ENCODE data around the gene JOSD1.

The JOSD1 gene

DNA sequence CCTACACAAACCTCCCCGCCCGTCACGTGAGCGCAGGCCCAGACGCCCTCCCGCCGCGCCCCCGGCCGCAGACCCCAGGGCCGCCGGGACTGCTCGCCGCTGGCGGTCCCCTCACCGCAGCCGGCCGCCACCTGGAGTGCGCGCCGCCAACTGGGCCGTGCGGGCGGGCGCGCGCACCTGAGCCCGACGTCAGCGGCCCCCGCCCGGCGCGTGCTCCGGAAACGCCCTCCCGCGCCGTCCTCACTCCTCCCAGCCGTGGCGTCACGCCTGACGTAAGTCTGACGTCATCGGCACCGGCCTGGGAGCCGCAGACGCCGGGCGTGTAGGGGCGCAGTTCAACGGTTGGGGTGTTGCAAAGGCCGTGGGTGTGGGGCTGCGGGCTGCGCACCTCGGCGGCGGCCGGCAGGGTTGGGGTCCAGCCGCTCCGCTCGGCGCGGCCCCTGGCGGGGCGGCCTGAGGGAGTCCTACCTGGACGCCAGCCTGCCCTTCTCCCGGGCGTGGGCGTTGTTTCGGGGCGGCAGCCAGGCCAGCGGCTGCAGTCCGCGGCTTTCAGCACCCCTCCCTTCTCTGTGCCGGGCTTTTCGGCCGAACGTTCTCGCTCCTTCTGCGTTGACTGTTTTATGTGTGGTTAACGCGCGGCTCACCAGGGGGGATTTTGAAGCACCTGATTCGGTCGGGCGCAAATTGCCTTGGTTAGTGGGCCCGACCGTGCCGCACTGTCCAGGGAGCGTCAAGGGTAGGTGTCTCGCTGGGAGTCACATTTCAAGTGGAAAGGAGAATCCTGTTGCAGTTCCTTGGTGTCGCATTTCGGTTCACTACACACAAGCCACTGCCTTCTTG is at the start of gene JOSD1:
Gene JOSD1 (minus strand): TSS at position 155 of the 840 bp plus-strand sequence. CDS start 956 bp downstream, outside the sequence.
- DNase-seq = peak; percentile 99

DNA sequence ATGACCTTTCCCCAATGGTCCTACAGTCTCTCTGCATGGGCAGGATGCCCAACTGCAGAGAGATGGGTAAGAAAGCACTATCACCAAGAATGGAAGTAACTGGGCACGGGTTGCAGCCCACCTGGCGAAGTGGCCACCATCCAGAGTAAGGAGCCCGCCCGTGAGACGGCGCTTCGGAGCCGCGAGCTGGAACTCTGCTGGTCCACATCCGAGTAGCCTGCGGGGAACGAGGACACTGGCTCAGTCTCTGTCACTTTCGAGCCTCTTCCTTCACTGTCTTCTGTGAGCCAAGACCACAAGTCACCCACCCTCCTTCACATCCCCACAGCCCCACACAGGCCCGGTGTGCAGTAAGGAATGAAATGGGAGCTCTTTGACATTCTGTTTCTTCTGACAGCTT is 49.4 kb upstream of the JOSD1 start:
- DNase-seq = no peak

DNA sequence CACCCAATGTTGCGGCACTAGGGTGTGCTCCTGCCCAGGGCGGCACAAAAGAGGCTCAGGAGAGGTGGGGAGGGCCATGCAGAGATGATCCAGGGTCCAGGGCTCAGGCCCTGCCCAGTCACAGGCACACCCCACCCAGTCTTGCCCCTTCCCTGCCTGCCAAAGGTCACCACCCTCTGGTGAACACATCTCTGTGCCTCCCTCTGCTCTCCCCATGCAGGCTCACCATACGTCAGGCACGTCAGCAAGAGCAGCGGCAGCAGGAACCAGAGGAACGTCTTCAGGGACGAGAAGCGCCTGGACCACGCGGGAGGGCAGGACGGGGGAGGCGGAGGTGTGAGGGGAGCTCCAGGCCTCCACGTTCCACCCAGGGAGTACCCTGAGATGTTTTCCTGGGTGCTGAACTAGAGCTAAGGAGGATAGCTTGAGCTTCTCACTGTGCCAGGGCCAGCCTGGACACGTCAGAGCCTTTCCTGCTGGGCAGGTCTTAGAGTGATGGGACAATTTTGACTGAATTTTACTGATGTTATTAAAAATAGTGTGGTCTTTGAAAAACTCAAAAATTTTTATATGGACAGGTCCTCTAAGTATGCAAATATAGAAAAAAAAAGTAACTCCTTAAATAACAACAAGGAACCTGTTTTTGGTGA is 47.9 kb upstream of the JOSD1 start:
- no peak for DNase-seq

DNA sequence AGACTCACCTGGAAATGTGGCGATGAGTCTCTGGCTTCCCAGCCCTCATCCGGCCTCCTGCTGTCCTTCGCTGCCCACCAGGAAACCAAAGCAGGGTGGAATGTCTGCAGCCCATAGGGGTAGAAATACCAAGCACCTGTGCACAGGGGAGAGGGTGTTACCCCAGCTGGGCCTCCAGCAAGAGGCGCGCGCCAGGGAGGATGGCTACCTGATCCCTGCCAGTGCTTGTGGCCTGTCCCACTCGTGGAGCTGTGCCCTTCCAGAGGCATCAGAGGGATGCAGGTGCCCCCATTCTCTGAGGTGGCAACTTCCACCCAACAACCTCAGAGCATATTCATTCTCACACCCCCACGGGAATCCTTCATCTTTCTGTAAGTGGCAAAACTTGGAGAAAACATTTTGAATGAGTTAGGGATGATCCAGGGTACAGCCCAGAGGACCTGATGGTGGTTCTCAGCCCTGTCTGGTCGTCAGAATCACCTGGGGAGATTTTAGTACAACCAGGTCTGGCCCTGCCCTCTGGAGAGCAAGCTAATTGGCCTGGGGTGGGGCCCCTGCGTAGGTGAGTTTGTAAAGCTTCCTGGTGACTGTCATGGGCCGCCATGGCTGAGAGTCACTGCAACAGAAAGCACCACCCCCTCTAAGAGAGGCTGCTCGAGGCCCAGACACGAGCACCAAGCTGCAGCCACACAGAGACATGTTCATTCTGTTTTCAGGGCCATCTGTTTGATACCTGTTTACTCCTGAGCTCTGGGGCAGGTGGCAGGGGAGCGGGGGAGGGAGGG is 45.1 kb upstream of the JOSD1 start:
- DNase-seq = no peak

DNA sequence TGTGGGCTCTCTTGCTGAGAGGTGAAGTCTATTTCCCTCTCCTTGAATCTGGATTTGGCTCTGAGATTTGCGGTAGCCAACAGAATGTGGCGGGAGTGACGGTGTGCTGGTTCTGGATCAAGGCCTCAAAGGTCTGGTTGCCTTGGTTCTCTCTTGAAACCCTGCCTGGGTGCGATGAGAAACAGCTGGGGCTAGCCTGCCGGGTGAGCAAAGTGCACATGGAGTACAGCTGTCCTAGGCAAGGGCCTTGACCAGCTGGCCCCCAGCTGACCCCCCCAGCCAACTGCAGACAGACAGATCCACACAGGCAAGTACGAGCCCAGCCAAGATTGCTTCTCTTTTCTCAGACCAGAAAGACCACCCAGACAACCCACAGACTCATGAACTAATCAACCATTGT is 44.2 kb upstream of the JOSD1 start:
- no peak for DNase-seq

DNA sequence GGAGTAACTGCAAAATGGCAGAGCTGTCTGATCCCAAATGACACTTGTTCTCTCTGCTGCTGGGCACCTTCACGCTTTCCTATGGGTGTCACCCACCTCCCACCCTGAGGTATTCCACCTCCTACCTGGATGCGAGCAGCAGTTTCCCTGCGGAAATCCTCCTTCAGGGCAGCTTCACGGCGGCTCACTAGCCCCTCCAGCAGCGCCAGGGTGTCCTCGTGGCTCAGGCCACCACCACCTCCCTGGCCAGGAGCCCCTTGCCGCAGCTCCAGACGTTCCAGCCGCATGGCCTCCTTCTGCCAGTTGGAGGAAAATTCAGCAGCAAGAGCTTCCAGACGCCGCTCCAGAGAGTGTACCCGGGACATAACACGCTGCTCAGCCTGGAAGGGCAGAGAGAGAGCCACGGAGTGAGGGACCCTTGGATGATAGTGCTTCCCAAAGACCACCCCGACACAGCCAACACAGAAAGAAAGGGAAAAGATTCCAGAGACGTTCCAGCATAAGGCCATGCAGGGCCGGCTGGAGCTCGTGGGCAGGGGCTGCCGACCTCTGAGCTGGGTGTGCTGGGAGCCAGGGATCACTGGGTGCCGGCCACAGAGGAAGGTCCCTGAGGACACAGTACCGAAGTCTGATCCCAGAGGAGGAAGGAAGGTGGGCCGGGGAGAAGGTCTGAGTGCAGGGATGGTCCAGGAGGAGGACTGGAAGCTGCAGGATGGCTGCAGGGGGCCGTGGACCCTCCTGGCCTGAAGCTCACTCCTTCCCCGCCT is 41.6 kb upstream of the JOSD1 start:
- DNase-seq = no peak

DNA sequence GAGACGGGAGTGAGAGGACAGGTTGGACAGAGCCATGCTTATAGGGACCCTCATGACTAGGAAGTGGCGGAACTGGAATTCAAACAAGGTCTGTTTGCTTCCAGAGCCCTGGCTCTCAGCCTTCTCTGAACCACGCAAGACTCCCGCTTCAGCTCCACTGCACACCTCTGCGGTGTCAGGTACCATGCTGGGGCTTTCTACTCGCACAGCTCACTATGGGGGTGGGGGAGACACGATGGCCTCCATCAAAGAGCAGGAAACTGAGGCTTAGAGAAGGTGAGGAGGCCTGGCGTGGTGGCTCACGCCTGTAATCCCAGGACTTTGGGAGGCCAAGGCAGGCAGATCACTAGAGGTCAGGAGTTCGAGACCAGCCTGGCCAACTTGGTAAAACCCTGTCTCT is 40.8 kb upstream of the JOSD1 start:
- DNase-seq = no peak

DNA sequence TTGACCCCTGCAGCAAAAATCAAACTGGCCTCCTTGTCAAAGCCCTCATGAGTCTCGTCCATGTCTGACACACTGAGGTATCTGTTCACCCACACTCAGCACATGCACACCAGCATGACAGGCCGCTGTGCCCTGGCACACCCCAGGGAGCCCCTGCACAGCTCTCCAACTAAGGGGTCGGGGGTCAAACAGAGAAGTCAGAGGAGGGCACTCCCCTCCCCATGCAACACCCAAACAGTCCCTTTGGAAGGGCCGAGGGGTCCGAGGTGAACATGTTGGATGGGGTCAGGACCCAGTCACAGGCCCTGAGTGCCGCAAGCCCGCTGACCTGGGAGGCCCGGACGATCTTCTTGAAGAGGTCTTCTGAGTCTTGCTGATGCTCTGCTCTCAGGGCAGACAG is 40.4 kb upstream of the JOSD1 start:
- no peak for DNase-seq

DNA sequence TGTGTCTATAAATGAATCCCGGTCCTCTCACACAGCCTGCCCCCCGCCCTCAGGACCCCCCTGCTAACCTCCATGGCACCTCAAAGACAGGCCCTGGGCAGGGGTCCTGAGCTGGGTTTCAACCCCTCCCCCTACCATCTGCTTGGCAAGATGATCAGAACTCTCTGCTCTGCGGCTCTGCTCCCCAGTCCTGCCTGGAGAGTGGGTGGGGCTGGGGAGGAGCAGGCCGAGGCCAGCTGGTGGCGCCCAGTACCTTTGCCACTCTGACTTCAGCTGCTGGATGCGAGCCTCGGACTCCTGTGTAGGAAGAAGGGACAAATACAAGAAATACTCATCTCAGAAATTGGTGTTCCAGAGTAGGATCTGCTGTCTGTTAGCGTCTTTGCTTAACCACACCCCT is 40.0 kb upstream of the JOSD1 start:
- no peak for DNase-seq

DNA sequence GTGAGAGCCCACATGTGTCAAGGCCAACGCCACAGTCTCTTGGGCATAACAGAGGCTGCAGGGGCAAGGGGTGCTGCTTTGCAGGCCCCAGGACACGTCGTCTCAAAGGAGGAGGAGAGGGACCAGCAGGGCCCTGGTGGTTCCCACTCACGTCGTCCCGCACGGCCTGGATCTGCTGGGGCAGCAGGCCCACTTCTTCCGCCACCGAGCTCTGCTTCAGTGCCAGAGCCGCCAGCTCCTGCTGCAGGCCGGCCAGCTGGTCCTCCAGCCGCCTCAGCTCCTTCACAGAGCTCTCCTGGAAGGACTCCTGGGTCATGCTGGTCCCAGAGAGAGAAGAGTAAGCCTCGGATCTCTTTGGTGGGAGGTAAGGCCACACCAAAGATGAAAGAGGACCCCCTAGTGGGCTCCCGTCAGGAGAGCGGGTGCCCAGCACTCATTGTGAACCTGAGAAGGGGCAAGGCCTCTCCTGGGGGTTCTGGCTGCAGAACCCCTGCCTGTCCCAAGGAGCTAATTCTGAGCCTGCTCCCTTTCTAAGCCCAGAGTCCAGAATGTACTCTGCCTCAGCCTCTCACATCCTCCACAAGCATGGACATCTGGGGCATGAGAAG is 39.5 kb upstream of the JOSD1 start:
- no peak for DNase-seq

DNA sequence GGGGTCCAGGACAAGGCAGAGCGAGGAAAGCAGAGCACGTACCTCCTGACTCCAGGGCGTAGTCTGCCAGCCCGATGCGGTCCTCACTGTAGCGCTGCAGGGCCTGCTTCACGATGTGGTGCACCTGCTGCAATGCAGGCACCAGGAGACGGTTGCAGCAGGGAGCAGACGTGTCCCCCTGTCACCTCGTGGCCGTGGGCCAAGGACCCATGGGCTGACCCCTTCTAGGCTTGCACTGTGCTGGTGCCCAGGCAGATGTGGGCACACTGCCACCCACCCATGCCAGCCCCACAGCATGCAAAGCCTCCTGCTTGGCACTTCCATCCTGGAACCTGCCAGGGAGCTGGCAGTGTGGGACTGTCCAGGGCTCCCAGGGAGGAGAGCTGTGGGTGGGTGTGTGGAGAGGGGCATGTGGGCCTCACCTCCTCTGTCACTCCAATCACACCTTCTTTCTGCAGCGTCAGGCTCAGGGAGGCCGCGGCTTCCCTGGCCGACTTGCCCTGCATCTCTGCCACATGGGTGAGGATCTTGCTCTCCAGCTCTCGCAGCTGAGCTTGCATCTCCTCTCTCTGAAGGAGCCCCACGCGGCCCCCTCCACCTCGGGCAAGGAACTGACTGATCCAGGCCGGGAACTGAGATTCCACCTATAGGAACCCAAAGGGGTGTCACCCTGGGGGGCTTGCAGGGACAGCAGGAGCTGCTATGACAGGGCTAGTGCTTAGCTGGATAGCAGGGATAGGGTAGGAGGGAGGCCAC is 38.7 kb upstream of the JOSD1 start:
- no peak for DNase-seq

DNA sequence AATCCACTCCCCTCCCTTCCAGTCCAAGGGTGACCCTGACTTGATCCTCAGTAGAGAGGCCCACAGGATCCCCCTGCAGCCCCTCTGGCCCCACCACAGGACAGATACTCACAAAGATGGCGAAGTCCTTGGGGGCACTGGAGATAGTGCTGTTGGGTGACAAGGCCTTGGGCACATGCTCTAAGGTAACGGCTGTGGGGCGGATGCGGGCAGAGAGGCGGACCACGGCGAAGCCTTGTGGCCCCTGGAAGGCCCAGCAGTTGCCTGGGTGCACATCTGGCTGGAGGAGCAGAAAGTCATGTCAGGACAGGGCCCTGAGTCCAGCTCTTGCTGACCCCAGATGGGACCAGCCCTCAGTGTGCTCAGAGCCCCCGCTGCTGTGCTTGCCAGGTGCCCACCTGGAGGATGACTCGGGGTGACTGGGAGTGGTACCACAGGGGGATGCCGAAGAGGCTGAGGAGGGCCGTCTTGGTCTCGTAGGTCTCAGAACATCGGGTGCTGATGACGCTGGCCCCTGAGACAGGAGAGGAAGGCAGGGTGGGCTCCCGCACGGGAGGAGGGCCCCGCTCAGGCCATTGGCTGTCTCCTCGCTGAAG is 37.8 kb upstream of the JOSD1 start:
- DNase-seq = no peak

DNA sequence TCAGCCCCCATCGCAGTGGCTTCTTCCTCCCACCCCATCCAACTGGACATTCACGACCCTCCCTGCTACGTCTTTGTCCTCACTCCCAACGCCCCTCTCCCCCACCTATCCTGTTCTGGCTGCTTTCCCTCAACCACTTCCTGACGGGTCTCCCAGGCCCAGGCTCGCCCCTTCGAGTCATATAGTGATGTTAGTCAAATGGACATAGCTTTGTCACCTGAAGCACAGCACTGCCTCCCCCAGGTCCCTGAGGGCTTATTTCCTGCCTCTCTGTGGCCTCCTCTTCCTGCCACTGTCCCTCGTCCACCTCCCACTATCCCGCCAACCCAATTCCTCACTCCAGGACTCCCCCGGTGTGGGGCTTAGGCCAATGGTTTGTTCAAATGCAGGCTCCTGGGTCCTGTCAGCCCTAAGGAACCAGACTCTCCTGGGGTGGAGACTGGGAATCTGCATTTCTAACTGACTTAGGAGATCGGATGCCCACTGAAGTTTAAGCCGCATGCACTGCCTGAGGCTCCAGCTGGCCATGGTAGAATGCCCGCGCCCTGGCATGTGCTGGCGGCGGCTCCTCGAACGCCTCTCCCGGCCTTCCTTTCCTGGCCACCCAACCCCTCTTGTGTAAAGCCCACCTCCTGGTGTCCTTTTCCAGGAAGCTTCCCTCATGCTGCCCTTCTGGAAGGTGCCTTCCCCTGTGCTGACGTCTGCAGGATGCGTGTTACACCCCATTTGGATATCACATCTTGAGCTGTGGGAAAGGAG is 36.7 kb upstream of the JOSD1 start:
- DNase-seq = no peak

DNA sequence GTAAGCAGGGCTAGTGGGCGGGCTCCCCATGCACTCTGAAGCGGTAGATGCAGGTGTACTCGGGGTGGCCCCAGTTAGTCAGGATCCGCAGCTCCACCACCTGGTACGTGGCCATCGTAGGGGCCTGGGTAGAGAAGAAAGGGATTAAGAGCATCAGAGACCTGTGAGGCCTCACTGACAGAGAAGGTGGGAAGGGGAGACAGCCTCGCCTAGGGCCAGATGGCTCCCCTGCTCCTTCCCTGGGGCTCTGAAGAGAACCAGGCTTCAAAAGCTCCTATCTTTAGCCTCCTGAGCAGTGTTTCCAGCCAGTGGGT is 35.5 kb upstream of the JOSD1 start:
- DNase-seq = no peak

DNA sequence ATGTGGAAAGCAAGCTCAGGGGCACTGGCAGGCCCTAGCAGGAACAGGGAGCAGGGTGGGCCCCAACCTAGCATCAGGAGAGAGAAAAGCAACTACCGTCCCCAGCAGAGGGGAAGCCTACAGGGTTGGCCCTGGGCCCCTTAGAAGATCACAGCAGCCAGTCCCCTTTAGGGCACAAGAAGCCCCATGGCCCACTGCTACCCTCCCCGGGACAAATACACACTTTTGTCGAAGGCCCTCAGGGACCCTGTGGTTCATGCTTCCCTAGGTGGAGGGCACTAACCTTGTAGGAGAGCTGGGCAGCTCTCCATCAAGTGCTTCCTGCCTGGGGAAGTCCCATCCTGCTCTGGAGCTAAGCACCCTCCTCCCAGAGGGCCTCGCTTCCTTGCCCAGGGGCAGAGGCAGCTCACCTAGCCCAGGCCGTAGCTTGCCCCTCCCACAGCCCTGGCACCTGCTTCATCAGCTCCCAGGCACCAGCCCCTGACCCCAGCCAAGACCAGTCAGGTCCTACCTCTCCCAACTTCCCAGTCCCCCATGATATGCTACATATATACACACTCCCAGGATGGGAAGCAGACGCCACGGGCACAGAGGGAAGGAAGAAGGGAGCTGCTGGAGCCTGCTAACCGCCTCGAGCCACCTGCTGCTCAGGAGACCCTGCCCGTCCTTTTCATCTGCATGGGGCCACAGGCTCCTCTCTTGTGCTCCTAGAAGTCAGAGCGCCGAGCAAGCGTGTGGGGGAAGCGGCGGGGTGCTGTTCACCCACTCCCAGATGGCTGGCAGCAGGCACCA is 34.9 kb upstream of the JOSD1 start:
- no peak for DNase-seq

DNA sequence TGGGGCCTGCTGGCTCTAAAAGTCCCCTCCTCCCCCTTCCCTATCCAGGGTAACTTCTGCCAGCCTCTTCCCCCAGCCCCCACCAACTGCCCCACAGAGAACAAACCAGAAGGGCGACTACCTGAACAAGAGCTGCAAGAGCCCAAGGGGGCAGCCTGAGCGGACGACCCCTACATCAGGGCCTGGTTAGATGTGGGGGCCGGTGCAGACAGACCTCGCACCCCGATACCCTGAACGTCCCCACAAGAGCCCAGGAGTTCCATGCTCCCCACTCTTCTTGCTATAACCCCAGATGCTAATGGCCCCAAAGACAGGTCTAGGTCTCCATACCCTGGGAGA is 34.4 kb upstream of the JOSD1 start:
- no peak for DNase-seq

DNA sequence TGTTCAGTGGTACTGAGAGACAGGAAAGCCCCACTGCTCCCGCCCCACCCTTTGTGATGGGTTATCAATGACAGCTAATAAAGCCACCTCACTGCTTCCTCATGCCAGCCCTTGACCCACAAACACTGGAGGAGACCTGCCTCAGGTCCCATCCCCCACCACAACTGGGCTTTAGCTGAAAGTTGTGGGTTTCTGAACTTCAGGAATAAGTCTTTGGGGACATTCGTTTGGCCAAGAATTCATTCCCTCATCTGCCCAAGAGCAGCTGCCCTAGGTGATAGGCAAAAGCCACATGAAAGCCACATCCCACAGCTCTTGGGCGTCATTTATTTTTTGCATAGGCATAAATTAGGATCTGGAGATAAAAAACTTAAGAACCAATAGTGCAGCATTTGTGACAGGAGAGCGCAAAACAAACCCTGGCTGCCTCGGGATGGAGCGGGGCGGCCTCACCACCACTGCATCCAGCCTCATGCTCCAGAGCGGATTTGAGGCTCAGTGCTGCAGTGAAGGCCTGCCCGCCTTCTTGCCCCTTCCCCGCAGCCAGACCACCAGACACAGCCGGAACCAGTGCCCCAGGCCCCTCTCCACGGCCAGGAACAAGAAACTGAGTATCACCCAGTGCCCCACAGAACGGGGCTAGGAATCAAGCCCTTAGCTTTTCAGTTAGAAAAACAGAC is 33.8 kb upstream of the JOSD1 start:
- no peak for DNase-seq

DNA sequence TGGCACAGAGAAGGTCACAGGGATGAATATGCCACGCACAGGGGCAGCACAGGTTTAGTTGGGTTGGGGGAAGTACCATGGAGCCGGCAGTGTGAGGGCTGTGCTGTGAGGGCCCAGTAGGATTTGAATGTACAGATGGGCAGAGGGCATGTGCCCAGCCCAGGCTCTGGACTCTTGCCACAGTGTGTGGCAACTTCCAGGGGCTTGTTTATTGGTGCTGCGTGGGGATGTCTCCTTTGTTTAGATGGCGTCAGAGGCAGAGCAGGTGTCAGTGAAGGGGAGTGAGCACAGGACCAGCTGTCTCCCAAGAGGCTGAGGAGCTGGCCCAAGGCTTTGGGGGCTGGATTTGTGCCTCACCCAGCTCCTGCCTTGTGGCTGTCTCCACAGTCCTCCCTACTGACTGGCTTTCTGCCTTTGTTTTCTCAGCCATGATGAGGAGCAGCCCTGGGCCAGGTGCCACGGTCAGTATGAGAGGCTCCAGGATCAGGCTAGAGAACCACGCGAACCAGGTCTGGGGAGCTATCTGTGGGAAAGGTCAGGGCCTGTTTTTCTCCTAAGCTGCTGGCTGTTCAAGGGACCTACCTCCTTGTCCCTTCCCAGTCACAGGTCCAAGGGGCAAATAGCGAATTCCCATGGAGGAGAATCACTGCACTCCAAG is 33.1 kb upstream of the JOSD1 start:
- DNase-seq = no peak

DNA sequence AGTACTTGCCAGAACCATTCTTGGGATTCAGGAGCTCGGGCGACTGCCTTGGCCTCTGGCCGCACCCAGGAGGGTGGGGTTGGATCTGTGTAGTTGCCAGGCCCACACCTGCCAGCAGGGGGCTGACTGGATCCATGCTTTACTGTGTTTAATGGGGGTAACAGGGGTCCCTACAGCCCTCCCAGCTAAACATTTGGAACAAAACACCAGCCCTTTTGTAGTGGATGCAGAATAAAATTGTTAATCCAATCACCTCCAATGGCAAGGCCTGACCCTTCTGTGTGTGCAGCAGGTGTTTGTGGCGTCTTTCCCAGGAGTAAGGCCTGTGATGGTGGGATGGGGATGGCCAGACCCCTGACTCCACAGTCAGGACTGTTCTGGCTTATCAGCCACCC is 32.6 kb upstream of the JOSD1 start:
- peak; percentile 57 for DNase-seq

All from CD4-positive, alpha-beta T cell treated with Interleukin-12 subunit alpha and Interleukin-12 subunit beta, for 1 hour (primary cell).